Heart left ventricle (tissue), 16 donors: ENCODE data around the gene RBP7. TPM values are rescaled to one million over a fixed set of nuclear protein-coding genes. Genes with fewer than 3 reads are reported as not detected.

Source experiments
- ATAC-seq, 4 donors: fragments of 200-7000 bp; cut with Tn5 transposase; one replicate each; pipeline ENCODE4 v1.9.1; 2020 to 2022; ENCODE audit warnings: moderate library complexity in 4 of 4, mild to moderate bottlenecking in 3 of 4, moderate number of reproducible peaks in 1 of 4
- DNase-seq, 5 donors: peaks; one replicate each; pipeline ENCODE4 v3.0.0-alpha.2; 2020
- H3K27ac ChIP-seq, 12 donors: fragments of 200-600 bp; sonication (generic) in 4 of 12; one replicate each; pipeline versions ENCODE4 v1.5.0 to v1.8.0; 2016 to 2022; ENCODE audit warnings: mild to moderate bottlenecking in 2 of 12
- H3K27me3 ChIP-seq, 9 donors: fragments of 200-600 bp; sonication (generic) in 2 of 9; one replicate each; pipeline versions ENCODE4 v1.5.1 to v1.8.0; 2016 to 2022; ENCODE audit warnings: mild to moderate bottlenecking in 3 of 9
- H3K36me3 ChIP-seq, 9 donors: fragments of 200-600 bp; sonication (generic) in 2 of 9; one replicate each; pipeline versions ENCODE4 v1.5.0 to v1.8.0; 2018 to 2022; ENCODE audit warnings: mild to moderate bottlenecking in 2 of 9
- H3K4me1 ChIP-seq, 12 donors: fragments of 200-600 bp; sonication (generic) in 4 of 12; one replicate each; pipeline versions ENCODE4 v1.5.0 to v1.8.0; 2016 to 2022; ENCODE audit warnings: mild to moderate bottlenecking in 3 of 12
- H3K4me3 ChIP-seq, 12 donors: fragments of 200-600 bp; sonication (generic) in 4 of 12; one replicate each; pipeline versions ENCODE4 v1.5.0 to v1.8.0; 2017 to 2022; ENCODE audit warnings: mild to moderate bottlenecking in 9 of 12, moderate library complexity in 4 of 12
- H3K9me3 ChIP-seq, 12 donors: fragments of 200-600 bp; sonication (generic) in 4 of 12; one replicate each; pipeline versions ENCODE4 v1.5.0 to v1.8.0; 2016 to 2022; ENCODE audit warnings: mild to moderate bottlenecking in 1 of 12
- POLR2A ChIP-seq, 2 donors: fragments of 450-650 bp; IDR thresholded peaks; one replicate each; pipeline ENCODE4 v1.6.1; 2017; ENCODE audit warnings: antibody characterized with exemption in 2 of 2, mild to moderate bottlenecking in 2 of 2, moderate library complexity in 2 of 2
- WGBS, 4 donors: extraction: QIAGEN DNeasy Blood & Tissue Kit in 2 of 4; methylation state at CpG; one replicate each; pipeline versions ENCODE4 v1.1.5 to v1.1.7; 2013 to 2018; 5-methylcytosine and 5-hydroxymethylcytosine counted together
- intact Hi-C, 10 donors: fragments of 100-400 bp; cut with DNase I; formaldehyde crosslinking; loops; one replicate each; pipeline versions ENCODE4 v1.11.1 to v1.14.2; 2022
- polyA plus RNA-seq, 2 donors: library from polyadenylated mRNA; stranded (reverse); fragments of 200-250 nt; gene quantifications; one replicate each; pipeline ENCODE4 v1.2.3, GENCODE V29; 2013
- total RNA-seq, 9 donors: library from RNA; depleted of rRNA in 2 of 9; stranded (reverse); fragments of >200 nt in 2 of 9; fragmentation: NEBNext Ultra II Directional in 3 of 9; extraction: Animal tissue kit (Norgen Biotek cat#: 25700) in 3 of 9; gene quantifications; one replicate each; pipeline versions ENCODE4 v1.1.0 to v1.2.4, GENCODE V29; 2016 to 2023
- TF ChIP-seq, protein P1 (sequence below), 12 donors: fragments of 200-600 bp; sonication (generic) in 4 of 12; IDR thresholded peaks; one replicate each; pipeline versions ENCODE4 v1.5.0 to v1.8.0; 2018 to 2022; ENCODE audit warnings: antibody characterized with exemption in 12 of 12, mild to moderate bottlenecking in 5 of 12
- donor health status: ischemic (EF 13 %, LVEDD 7.1; RV severe dilation, severe dysfunction).
- donor health status: healthy with polysubstance abuse.
- donor health status: DM: no; HTN: yes; CAD: no.
- donor health status: DM: no; HTN: no; CAD: no.
- donor health status: ischemic (EF 25% LVEDD 6.9; RV normal size, moderate dysfunction).
- donor health status: ischemic (EF 25% LVEDD 5.7; RV mildly dilated, moderate dysfunction).
- donor health status: healthy.
- donor health status: DM: yes; HTN: yes; CAD: no.
- donor health status: ischemic (EF 35%, LVEDD 5.7; RV mildly dilated, moderate dysfunction).
- donor health status: nonischemic (EF 11% LVEDD 7.7; RV severe dilation, severe dysfunction).
- donor health status: DM: yes; HTN: yes; CAD: no.
- donor health status: PGD.
- donor health status: ischemic (EF 29% LVEDD 5.4; RV normal size, mild dysfunction).
- donor health status: nonischemic (EF 23%, LVEDD 6.1; RV moderate dilation, normal function).

Gene RBP7
- total and polyA plus RNA-seq, 11 donors = 21.4 to 97.5 (median 34.0) TPM

DNA sequence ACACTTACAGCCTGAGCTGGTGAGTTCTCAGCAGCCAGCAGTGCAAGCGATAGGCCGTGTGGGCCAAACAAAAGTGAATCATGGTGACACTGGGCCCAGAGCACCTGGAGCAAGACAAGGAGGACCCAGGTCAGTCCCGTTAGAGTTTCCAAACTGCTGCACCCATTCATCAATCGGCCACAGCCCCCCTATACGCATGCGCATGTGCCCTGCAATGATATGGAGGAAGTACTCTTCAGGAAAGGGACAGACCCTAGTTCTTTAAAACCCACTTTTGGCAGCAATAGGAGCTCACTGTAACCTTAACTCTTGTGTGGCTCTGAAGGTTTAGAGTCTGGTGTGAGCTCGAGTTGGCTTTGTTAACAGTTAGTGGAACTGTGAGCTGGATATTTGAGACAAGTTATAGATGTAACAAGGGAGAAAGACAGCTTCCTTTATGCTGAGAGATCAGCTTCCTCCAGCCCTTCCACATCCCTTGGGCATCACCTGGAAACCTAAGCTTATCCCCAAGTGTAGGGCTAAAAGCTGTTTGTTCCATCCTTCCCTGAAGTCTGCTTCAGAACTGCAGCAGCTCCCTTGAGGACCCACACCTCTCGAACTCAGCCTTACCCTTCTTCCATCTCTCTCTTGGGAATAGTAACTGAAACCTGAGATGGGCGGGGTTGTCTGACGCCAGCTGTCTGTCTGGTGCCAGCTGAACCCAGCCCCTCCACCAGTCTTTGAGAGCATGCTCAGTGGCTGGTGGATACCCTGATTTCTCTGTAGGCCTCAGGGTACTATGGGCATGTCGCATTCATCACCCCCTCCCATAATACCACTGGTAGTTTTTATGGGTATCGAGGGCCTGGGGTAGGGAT lies 36.1 kb upstream of the RBP7 start:
- intact Hi-C loops = loop anchor here in 1 of 10 donors (5.0 kb wide), 1 partner anchor 61 kb away; no protein-coding TSS in a partner anchor
- no peak for ATAC-seq
- Histone ChIP-seq H3K27ac (no peak overlapping the region), H3K36me3 (peaks cover 0 to 6% (median 0%) of the 10 kb centered on the region in 9 donors), H3K9me3 (no peaks in the 10 kb centered on the region), H3K4me1 (peaks cover 0 to 8% (median 0%) of the 10 kb centered on the region in 12 donors), H3K4me3 (no peak overlapping the region), H3K27me3 (no peaks in the 10 kb centered on the region)
- WGBS, 4 donors = 73 to 81% (median 77%) methylated on average over 9 to 12 of the region's 12 CpGs
- TF ChIP-seq, protein P1, sequence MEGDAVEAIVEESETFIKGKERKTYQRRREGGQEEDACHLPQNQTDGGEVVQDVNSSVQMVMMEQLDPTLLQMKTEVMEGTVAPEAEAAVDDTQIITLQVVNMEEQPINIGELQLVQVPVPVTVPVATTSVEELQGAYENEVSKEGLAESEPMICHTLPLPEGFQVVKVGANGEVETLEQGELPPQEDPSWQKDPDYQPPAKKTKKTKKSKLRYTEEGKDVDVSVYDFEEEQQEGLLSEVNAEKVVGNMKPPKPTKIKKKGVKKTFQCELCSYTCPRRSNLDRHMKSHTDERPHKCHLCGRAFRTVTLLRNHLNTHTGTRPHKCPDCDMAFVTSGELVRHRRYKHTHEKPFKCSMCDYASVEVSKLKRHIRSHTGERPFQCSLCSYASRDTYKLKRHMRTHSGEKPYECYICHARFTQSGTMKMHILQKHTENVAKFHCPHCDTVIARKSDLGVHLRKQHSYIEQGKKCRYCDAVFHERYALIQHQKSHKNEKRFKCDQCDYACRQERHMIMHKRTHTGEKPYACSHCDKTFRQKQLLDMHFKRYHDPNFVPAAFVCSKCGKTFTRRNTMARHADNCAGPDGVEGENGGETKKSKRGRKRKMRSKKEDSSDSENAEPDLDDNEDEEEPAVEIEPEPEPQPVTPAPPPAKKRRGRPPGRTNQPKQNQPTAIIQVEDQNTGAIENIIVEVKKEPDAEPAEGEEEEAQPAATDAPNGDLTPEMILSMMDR (IDR thresholded peaks at IDR 0.05) = no peak
- no peak for TF ChIP-seq POLR2A (IDR thresholded peaks at IDR 0.05)
- DNase-seq = no peak

GRCh38 chr1:9984253-9984652 lies 12.8 kb upstream of the RBP7 start:
- no peaks in the 10 kb centered on the region for H3K9me3 ChIP-seq
- H3K4me3 ChIP-seq = no peak overlapping the region
- H3K36me3 ChIP-seq = peaks cover 0 to 56% (median 39%) of the 10 kb centered on the region in 9 donors
- no peak for TF ChIP-seq POLR2A (IDR thresholded peaks at IDR 0.05)
- TF ChIP-seq, protein P1 (IDR thresholded peaks at IDR 0.05) = no peak
- peaks cover 0 to 7% (median 0%) of the 10 kb centered on the region in 12 donors for H3K4me1 ChIP-seq
- DNase-seq (no peak), ATAC-seq (peak in 2 of 4 donors; percentile 39 to 88)
- intact Hi-C loops = no loop called here
- 64 to 84% (median 71%) methylated on average over 5 of the region's 5 CpGs for WGBS, 4 donors
- peak overlapping the region in 10 of 12 donors; percentile 11 to 80 (median 53) for H3K27ac ChIP-seq
- no peaks in the 10 kb centered on the region for H3K27me3 ChIP-seq

DNA sequence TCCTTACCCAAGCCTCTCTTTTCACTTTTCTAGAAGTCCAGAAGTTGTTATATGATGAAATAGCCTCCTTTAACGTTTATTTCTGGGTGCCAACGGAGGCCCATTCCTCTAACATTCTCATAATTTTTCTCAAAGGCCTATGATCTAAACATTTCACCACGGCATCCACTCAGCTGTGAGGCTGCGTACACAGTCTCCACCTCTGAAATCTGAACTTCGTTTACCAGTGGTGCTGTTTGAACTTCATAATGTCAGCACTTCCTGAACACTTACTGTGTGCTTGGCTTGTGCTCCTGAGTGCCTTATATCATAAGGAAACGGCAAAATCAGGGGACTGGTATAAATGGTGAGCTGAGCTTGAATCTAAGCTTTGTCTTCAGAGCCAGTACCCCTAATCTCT lies 12.0 kb upstream of the RBP7 start:
- H3K4me1 ChIP-seq = peaks cover 0 to 11% (median 4%) of the 10 kb centered on the region in 12 donors
- intact Hi-C loops = loop anchor here in 1 of 10 donors (5.0 kb wide), 1 partner anchor 33 kb away; no protein-coding TSS in a partner anchor
- H3K27me3 ChIP-seq = no peaks in the 10 kb centered on the region
- no peak for TF ChIP-seq POLR2A (IDR thresholded peaks at IDR 0.05)
- TF ChIP-seq, protein P1 (IDR thresholded peaks at IDR 0.05) = no peak
- 40 to 52% (median 48%) methylated on average over 6 of the region's 6 CpGs for WGBS, 4 donors
- DNase-seq (no peak), ATAC-seq (no peak)
- H3K9me3 ChIP-seq = no peaks in the 10 kb centered on the region
- H3K4me3 ChIP-seq = no peak overlapping the region
- H3K27ac ChIP-seq = peak overlapping the region in 9 of 12 donors; percentile 18 to 78 (median 53)
- H3K36me3 ChIP-seq = peaks cover 0 to 50% (median 36%) of the 10 kb centered on the region in 9 donors

DNA sequence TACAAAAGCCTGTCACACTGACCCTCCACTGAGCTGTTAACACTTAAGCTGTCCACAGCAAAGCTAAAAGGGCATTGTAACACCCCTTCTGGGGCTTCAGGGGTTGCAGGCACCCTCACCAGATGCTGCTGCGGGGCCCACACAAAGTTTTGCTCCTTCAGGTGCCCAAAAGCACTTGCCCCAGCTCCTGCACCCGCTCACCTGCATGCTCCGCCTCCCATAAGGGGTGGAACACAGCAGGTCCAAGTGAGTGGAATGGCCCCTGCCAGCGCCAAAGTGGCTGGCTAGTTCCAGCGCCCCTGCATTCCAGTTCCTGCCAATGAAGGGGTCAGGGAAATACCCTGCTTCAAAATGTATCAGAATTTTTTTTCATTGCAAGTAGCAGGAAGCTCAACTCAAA lies 7.3 kb upstream of the RBP7 start:
- no peak for ATAC-seq
- no peak for TF ChIP-seq POLR2A (IDR thresholded peaks at IDR 0.05)
- TF ChIP-seq, protein P1 (IDR thresholded peaks at IDR 0.05) = no peak
- no peak for DNase-seq
- WGBS, 4 donors = 91 to 98% (median 96%) methylated on average over 5 of the region's 5 CpGs
- intact Hi-C loops = loop anchor here in 2 of 10 donors (5.0 kb wide), 1 partner anchor 37 kb away; no protein-coding TSS in a partner anchor
- H3K27me3 ChIP-seq = no peaks in the 10 kb centered on the region
- H3K27ac ChIP-seq = peak overlapping the region in 9 of 12 donors; percentile 24 to 87 (median 78)
- peaks cover 0 to 6% (median 0%) of the 10 kb centered on the region in 9 donors for H3K36me3 ChIP-seq
- no peak overlapping the region for H3K4me3 ChIP-seq
- no peaks in the 10 kb centered on the region for H3K9me3 ChIP-seq
- H3K4me1 ChIP-seq = peaks cover 0 to 44% (median 24%) of the 10 kb centered on the region in 12 donors
